Fibroblast of villous mesenchyme (primary cell): ENCODE results near the gene GPR68. TPM values are rescaled to one million over a fixed set of nuclear protein-coding genes. Genes with fewer than 3 reads are reported as not detected.

Experiments used
- DNase-seq: peaks from one replicate; pipeline ENCODE4 v3.0.0-alpha.2; 2010; ENCODE audit warnings: low read depth
- H3K4me3 ChIP-seq: 2 replicates; pipeline ENCODE4 v1.5.1; 2011; ENCODE audit warnings: low read depth, mild to moderate bottlenecking, low read length
- CTCF ChIP-seq: IDR thresholded peaks from 2 replicates; pipeline ENCODE4 v1.5.1; 2012; ENCODE audit warnings: low read depth, mild to moderate bottlenecking, low read length; ENCODE audit not compliant: insufficient read depth
- total RNA-seq: library from RNA; depleted of rRNA; stranded (reverse); fragments of >200 nt; gene quantifications from 2 replicates; pipeline ENCODE4 v1.2.3, GENCODE V29; 2012

The GPR68 gene
- 0.86 and 2.9 TPM in 2 replicates for total RNA-seq

- no peak within 1 kb of the TSS for H3K4me3 ChIP-seq
- TF ChIP-seq CTCF: no peak
- peak; percentile 74 for DNase-seq
These were observed at the start of gene GPR68 for GRCh38 chr14:91244501-91244901. Gene GPR68 (minus strand): TSS chr14:91244704. CDS start chr14:91235050, 9,654 bp downstream.

- DNase-seq: no peak
- TF ChIP-seq CTCF: no peak
These were observed 49.6 kb upstream of the GPR68 start for GRCh38 chr14:91294153-91294552.

GRCh38 chr14:91293281-91293680 lies 48.8 kb upstream of the GPR68 start:
- no peak overlapping the region for H3K4me3 ChIP-seq
- no peak for DNase-seq
- no peak for TF ChIP-seq CTCF

More at GRCh38 chr14:91294153-91294552, 49.6 kb upstream of the GPR68 start:
- no peak overlapping the region for H3K4me3 ChIP-seq

- no peak overlapping the region for H3K4me3 ChIP-seq
- no peak for DNase-seq
- TF ChIP-seq CTCF: no peak
These were observed 48.0 kb upstream of the GPR68 start for GRCh38 chr14:91292491-91292890.

- H3K4me3 ChIP-seq: no peak overlapping the region
- TF ChIP-seq CTCF: no peak
- no peak for DNase-seq
These were observed 47.4 kb upstream of the GPR68 start for GRCh38 chr14:91291786-91292405.

- no peak for DNase-seq
- TF ChIP-seq CTCF: no peak
- no peak overlapping the region for H3K4me3 ChIP-seq
These were observed 46.5 kb upstream of the GPR68 start for GRCh38 chr14:91290986-91291385.

- H3K4me3 ChIP-seq: no peak overlapping the region
- no peak for DNase-seq
- no peak for TF ChIP-seq CTCF
These were observed 45.0 kb upstream of the GPR68 start for GRCh38 chr14:91289464-91289863.
